ENCODE measurements around the gene SH3GL2. TPM values are rescaled to one million over a fixed set of nuclear protein-coding genes. Genes with fewer than 3 reads are reported as not detected.

Gene SH3GL2
- total and polyA plus RNA-seq, 4 donors: 0.06 to 0.08 TPM; not detected in 2

GRCh38 chr9:17588395-17588794 is 9.5 kb downstream of the SH3GL2 start:
- WGBS: 86% methylated on average over 1 of the region's 1 CpG
- H3K9ac ChIP-seq (ENCODE audit: low read depth in 1 of 2, low read length in 2 of 2): no peak overlapping the region
- no peak for DNase-seq (ENCODE audit: low spot score)
- no peak overlapping the region for H3K27ac ChIP-seq (ENCODE audit: low read depth in 1 of 2, low read length in 2 of 2)
- H3K27me3 ChIP-seq (ENCODE audit: control insufficient read depth in 4 of 4, insufficient read depth in 4 of 4, low read length in 3 of 4): no peaks in the 10 kb centered on the region
- H3K36me3 ChIP-seq (ENCODE audit: control insufficient read depth in 4 of 4, insufficient read depth in 3 of 4, low read depth in 1 of 4, low read length in 3 of 4): no peaks in the 10 kb centered on the region
- H3K9me3 ChIP-seq (ENCODE audit: control insufficient read depth in 4 of 4, low read length in 3 of 4): no peaks in the 10 kb centered on the region
- TF ChIP-seq FOXA2 (IDR thresholded peaks at IDR 0.05) (no peak), RAD21 (IDR thresholded peaks at IDR 0.05) (no peak), ZBTB33 (IDR thresholded peaks at IDR 0.05) (no peak), YY1 (IDR thresholded peaks at IDR 0.05) (no peak), GABPA (IDR thresholded peaks at IDR 0.05 in 1 of 2, conservative IDR thresholded peaks at IDR 0.05 in 1 of 2) (no peak), EGR1 (IDR thresholded peaks at IDR 0.05; ENCODE audit: low read depth in 2 of 2) (no peak), NR2F2 (IDR thresholded peaks at IDR 0.05) (no peak), ATF3 (IDR thresholded peaks at IDR 0.05) (no peak), CTCF (IDR thresholded peaks at IDR 0.05; ENCODE audit: low read depth, low read length, missing input control) (no peak), SP1 (IDR thresholded peaks at IDR 0.05) (no peak), RXRA (IDR thresholded peaks at IDR 0.05) (no peak), FOXA1 (IDR thresholded peaks at IDR 0.05) (no peak), TAF1 (conservative IDR thresholded peaks at IDR 0.05) (no peak), HNF4G (IDR thresholded peaks at IDR 0.05) (no peak), JUND (IDR thresholded peaks at IDR 0.05) (no peak), HNF4A (conservative IDR thresholded peaks at IDR 0.05) (no peak), MAX (IDR thresholded peaks at IDR 0.05) (no peak), REST (IDR thresholded peaks at IDR 0.05) (no peak)
- H3K4me3 ChIP-seq (ENCODE audit: low read depth in 1 of 3, low read length in 3 of 3): no peak overlapping the region
- no peaks in the 10 kb centered on the region for H3K4me1 ChIP-seq (ENCODE audit: control insufficient read depth in 4 of 4, insufficient read depth in 4 of 4, low read length in 3 of 4)

Data from liver (tissue), 9 donors.